Stimulated activated CD4-positive, alpha-beta T cell treated with anti-CD3 and anti-CD28 coated beads, Interleukin-2, amount 100 ng/mL, for 24 hours (primary cell): Measurements from ENCODE around the gene SPATA6L.

ENCODE experiments used
- DNase-seq, 2 donors: peaks; one replicate each; pipeline ENCODE4 v3.0.0-alpha.2; 2020

Gene SPATA6L

DNA sequence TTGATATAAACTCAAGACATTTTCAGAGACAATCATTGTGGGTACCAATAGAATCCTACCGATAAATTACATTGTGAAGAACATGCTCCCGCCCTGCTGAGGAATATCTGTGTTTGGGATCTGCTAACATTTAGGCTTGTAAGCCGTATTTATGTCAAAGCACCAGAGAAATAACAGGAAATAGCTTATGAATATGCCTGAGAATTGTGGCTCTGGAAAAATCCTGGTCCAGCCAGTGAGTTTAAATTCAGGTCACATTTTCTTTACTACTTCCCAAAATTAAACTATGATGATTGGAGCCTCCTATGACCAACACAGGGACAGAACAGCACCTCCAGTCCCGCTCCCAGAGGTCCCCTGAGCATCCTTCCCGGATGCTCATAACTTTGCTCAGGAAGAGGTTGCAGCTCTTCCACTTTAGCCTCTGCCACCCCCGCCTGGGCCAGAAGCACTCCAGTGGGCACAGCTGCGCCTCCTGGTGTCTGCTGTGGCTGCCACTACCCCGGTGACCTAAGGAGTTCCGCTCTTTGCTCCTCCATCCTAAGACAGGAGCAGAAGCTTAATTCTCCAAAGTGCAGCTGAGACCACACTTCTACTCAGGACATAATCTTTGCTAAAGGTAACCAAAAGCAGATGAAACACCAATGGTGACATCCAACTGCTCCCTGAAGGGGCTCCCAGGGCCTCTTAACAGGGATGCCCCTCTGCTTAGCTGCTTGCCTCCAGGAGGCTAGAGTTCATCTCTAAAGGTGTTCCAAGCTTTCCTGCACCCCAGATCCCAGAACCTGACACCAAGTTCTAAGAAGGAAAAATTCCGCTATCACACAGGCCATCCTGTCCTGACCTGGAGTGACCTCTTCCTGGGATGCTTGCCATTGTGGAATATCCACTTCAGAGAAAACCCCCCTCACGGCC, 117.2 kb downstream of the SPATA6L start:
- peak in 1 of 2 donors; percentile 17 for DNase-seq
